GM18520 (cell line): ENCODE measurements around the gene PRRT1.
A peak's percentile ranks its signal among the peaks of the same experiment; 100 is the strongest.
"Not testable (repeated sequence)": the region's sequence is repeated elsewhere in the genome, so short reads cannot be mapped to it uniquely, and the experiment has no call there.

Experiments used
- ATAC-seq: cut with Tn5 transposase; IDR thresholded peaks from one replicate; pipeline ENCODE4 v1.9.1; 2021; ENCODE audit not compliant: unreplicated experiment

The PRRT1 gene

GRCh38 chr6:32152769-32153563 lies 1.2 kb upstream of the PRRT1 start:
- ATAC-seq, result no peak

- no peak for ATAC-seq
These were observed 417 bp downstream of the PRRT1 start for GRCh38 chr6:32151181-32151862.

GRCh38 chr6:32149932-32150870 lies 1.5 kb downstream of the PRRT1 start:
- ATAC-seq, result no peak

- no peak for ATAC-seq
These were observed 2.5 kb downstream of the PRRT1 start for GRCh38 chr6:32149092-32149755.

GRCh38 chr6:32148289-32149091 lies 3.2 kb downstream of the PRRT1 start:
- ATAC-seq, result no peak

- ATAC-seq, result no peak
These were observed 4.2 kb downstream of the PRRT1 start for GRCh38 chr6:32147401-32148132.

GRCh38 chr6:32146687-32147086 lies 5.1 kb downstream of the PRRT1 start:
- no peak for ATAC-seq

- no peak for ATAC-seq
These were observed 5.5 kb downstream of the PRRT1 start for GRCh38 chr6:32146287-32146686.

- not testable (repeated sequence) for ATAC-seq
These were observed 7.5 kb downstream of the PRRT1 start for GRCh38 chr6:32144238-32144637.

- ATAC-seq, result no peak
These were observed 11.2 kb downstream of the PRRT1 start for GRCh38 chr6:32140420-32141046.

GRCh38 chr6:32139590-32139989 lies 12.1 kb downstream of the PRRT1 start:
- no peak for ATAC-seq

GRCh38 chr6:32137454-32137853 lies 14.3 kb downstream of the PRRT1 start:
- ATAC-seq, result no peak

- no peak for ATAC-seq
These were observed 18.0 kb downstream of the PRRT1 start for GRCh38 chr6:32133786-32134185.

- no peak for ATAC-seq
These were observed 19.6 kb downstream of the PRRT1 start for GRCh38 chr6:32132110-32132509.

GRCh38 chr6:32131439-32131948 lies 20.2 kb downstream of the PRRT1 start:
- ATAC-seq, result no peak

- peak; percentile 5 for ATAC-seq
These were observed 22.2 kb downstream of the PRRT1 start for GRCh38 chr6:32129297-32130088.

GRCh38 chr6:32128751-32129296 lies 22.9 kb downstream of the PRRT1 start:
- no peak for ATAC-seq
